GM12801 (cell line): Measurements from ENCODE around the gene AGAP1.

Experiments used
- CTCF ChIP-seq: IDR thresholded peaks from one replicate; pipeline ENCODE4 v1.5.1; 2011; ENCODE audit warnings: control low read depth; ENCODE audit not compliant: insufficient read length; ENCODE audit errors: extremely low read depth

Gene AGAP1

DNA sequence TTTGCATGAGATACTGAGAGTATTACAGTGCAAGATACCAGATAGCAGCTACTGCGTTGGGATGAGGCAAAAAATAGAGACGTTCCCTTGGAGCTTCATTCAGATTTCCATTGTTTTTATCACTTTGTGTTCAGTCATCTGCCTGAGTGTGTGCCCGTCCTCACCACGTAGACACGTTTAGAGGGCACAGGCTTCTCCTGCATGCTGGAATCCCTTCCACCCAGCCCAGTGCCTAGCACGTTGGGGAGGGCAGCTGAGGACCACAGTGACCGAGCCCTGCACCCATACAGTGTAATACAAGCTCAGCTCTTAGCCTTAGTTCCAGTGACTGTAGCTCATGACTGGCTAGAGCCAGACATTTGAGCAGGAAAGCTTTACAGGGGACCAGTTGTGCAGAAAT lies 539.6 kb downstream of the AGAP1 start:
- TF ChIP-seq CTCF = no peak

DNA sequence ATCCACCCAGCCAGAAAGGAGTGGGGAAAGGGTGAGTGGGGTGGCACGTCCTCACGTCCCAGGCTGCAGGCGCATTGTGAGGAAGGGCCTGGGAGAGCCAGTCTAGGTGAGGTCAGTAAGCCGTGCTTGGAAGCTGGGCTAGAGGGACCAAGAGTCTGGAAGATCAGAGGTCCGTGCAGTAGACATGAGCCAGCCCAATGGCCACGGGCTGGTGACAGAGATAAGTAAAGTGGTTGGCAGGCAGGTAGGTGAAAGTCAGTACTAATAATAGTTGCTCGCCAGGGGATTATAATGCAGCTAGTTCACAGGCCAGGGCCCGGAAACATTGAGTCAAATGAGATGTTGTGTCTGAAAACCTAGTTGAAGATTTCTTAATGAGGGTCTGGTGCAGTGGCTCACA lies 541.1 kb downstream of the AGAP1 start:
- TF ChIP-seq CTCF = no peak

DNA sequence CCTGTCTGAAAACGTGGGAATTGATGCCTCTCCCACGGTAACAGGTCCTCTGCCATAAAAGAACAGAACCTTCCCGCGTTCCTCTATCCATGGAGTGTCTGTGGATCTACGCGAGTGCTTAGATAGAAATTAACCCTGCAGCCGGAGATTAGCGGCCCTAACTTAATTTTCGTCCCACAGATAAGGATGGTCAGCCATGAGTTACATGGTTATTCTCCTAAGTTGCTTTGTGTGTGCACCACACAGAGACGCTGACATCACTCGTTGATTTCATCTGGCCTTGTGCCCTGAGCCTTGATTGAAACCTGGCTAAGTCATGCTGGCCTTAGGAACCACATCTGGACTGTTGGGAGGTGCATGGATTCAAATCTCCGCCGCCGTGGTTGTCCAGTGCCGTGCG lies 542.2 kb downstream of the AGAP1 start:
- no peak for TF ChIP-seq CTCF

- TF ChIP-seq CTCF = no peak
These were observed 544.3 kb downstream of the AGAP1 start for GRCh38 chr2:236038096-236038495.

- TF ChIP-seq CTCF = no peak
These were observed 546.9 kb downstream of the AGAP1 start for GRCh38 chr2:236040600-236041328.

GRCh38 chr2:236041616-236042015 lies 547.8 kb downstream of the AGAP1 start:
- TF ChIP-seq CTCF = no peak

- TF ChIP-seq CTCF = no peak
These were observed 548.2 kb downstream of the AGAP1 start for GRCh38 chr2:236042087-236042486.
